GM21390 (cell line): Measurements from ENCODE around the gene FAM237A.

Experiments
- ATAC-seq: cut with Tn5 transposase; IDR thresholded peaks from one replicate; pipeline ENCODE4 v1.9.1; 2021; ENCODE audit not compliant: unreplicated experiment

Gene FAM237A

GRCh38 chr2:206642075-206643025 lies at the start of gene FAM237A:
FAM237A (plus strand) TSS chr2:206642487; CDS start chr2:206644237, 1,750 bp downstream.
- ATAC-seq = no peak

DNA sequence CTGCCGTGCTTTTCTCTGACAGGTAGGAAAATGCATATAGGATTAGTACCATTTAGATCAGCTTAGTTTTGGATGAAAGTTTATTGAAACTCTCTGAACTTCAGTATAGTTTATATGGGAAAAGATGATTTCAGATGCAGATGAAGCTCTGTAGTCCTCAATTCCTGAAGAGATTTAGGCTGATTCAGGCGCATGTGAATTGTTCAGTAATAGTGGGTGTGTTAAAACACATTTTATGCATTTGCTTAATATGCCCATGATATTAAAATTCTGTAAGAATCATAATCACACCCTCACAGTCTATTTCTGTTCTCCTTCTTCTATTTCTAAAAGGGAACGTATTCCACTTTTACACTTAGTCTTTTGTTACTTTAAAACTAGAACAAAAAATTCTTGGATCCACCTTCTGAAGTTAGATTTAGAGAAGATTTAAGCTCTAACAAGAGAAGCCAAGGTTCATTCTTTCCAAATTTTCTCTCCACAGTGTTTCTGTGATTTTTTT lies 44.5 kb upstream of the FAM237A start:
- ATAC-seq = no peak

DNA sequence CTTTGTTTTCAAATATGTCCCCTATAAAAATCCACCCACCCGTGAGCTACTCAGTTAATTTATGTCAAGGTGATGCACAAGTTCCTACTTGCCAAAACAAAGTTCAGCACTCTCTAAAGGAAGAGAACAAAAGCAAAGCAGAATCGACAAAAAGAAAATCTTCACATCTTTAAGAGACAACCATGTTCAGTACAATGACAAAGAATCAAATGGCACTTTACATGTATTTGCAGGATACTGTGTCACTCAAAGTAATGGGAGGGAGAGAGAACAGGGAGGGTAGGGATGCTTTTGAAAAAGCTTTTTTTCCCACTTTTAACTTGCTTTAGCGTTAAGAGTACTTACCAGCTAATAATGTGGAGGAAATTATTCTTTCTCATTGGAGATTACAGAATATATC lies 39.0 kb upstream of the FAM237A start:
- ATAC-seq = no peak

- no peak for ATAC-seq
Observed at GRCh38 chr2:206610451-206610850, 31.8 kb upstream of the FAM237A start.

- no peak for ATAC-seq
Observed at GRCh38 chr2:206611191-206611590, 31.1 kb upstream of the FAM237A start.

DNA sequence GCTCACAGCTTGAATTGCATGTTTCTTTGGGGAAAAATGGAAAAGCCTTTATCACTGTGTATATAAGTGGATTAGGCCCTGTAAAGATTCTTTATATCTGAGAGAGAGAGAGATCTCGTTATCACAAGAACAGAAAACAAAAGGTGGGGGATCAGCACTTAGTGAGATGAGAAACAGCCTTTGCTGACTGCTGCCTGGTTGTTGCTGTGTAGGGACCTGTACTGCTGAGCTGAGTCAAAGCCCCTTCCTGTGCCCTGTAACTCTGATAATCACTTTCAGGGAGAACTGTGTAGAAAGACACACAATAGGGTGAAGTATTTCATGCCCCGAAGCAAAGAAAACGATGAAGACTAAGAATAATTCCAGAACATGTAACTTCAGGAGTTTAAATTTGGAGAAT lies 30.6 kb upstream of the FAM237A start:
- no peak for ATAC-seq

DNA sequence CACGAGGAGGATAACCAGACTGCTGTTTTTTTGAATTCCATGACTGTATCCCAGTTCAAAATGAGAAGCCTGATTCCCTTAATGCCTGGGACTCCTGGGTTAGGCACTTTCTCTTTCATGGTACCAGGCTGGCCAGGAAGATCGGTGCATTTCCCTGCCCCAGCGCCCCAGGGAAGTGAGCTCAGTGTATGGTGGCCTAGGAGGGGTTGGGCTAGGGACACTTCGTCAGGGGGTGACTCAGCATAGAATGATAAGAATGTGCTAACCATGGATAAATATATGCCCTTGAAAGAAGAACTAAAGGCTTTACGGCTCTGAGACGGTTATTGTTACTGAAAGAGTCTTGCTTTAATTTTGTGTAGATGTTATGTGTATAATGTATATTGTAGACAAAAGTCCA lies 27.5 kb upstream of the FAM237A start:
- no peak for ATAC-seq

GRCh38 chr2:206615417-206616089 lies 26.7 kb upstream of the FAM237A start:
- ATAC-seq = no peak

DNA sequence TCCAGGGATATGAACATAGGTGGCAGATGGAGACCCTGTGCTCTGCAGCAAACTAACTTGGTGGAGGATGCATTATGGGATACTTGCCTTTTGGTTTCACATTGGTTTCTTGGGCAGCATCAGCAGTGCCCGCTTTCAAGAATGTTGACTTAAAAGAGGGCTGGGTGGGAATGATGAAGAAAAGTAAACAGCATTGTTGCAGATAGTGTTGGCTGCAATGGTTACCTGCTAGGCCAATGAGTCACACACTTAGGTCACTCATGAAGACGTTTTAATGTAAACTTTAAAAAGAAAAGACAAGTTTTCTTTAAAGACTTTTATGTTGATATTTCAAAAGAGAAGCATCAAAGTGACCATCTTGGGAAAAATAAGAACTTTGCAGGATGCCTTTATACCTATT lies 26.1 kb upstream of the FAM237A start:
- no peak for ATAC-seq

GRCh38 chr2:206619011-206619410 lies 23.3 kb upstream of the FAM237A start:
- no peak for ATAC-seq

DNA sequence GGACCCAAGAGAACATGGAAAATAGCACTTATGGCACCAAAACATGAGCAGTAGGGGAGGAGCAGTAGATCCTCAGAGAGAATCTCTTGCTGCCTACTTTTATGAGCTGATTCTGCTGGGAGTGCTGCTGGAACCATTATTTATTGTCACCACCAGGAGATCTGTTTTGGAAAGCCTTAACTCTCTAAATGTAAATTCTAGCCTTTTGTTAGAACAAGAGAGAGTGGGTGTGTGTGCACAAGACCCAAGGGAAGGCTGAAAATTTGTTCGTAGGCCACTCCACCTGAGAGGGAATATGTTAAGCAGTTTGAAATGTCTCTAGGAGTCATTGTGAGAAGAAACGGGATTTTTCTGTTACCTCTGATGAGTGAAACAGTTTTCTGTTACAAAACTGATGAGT lies 16.2 kb upstream of the FAM237A start:
- ATAC-seq = no peak

GRCh38 chr2:206627632-206628031 lies 14.7 kb upstream of the FAM237A start:
- ATAC-seq = no peak

GRCh38 chr2:206631340-206631739 lies 10.9 kb upstream of the FAM237A start:
- no peak for ATAC-seq

GRCh38 chr2:206635015-206635414 lies 7.3 kb upstream of the FAM237A start:
- no peak for ATAC-seq

DNA sequence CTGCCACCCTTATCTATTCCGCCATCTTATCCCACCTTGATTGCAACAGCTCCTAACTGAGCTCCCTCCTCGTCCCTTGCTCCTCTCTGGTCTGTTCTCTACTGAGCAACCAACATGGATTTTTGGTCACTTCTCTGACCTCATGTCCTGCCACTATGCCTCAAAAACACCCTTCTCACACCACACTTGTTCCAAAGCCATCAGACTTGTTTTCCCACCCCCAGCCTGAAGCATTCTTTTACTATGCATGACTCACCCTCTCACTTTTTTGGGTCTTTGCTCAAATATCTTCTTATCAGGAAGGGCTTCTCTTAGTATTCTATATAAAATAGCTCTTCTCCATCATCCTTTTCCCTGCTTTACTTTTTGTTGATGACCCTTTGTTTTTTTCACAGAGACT lies 2.7 kb upstream of the FAM237A start:
- no peak for ATAC-seq

DNA sequence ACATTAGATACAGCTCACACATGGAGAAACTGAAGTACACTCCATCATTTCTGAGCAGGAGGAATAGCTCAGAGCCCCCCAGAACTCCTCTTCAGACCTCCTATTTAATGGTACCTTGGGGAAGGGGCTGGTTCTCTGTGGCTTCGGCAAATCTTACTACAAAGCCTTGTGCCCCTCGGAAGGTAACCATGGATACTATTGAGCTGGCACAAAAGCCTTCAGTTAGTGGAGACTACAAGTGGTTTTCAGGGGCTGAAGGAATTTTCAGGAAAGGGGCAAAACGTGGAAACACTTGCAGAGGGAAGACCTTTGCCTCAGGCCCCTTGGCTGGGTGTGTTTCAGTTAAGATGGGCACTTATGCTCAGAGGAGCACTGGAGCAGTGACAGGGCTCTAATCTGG lies 1.1 kb upstream of the FAM237A start:
- ATAC-seq = no peak

- no peak for ATAC-seq
Observed at GRCh38 chr2:206647985-206648384, 5.7 kb downstream of the FAM237A start.

GRCh38 chr2:206657087-206657486 lies 14.8 kb downstream of the FAM237A start:
- ATAC-seq = no peak

DNA sequence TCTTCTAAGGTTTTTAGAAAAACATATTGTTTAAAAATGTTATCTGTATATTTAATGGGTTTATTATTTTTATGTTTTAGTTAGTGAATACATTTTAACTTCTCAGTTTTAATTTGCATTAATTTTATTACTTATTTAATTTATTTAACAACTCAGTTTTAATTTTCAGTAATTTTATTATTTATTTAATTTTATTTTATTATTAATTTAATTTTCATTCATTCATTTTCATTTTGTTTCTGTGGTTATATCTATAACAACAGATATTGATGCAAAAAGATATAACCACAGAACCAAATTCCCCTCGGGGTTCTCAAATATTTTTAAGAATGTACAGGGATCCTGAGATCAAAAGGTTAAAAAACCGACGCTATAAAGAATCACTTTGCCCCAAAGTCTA lies 23.0 kb downstream of the FAM237A start:
- no peak for ATAC-seq

- no peak for ATAC-seq
Observed at GRCh38 chr2:206670531-206671319, 28.4 kb downstream of the FAM237A start.

DNA sequence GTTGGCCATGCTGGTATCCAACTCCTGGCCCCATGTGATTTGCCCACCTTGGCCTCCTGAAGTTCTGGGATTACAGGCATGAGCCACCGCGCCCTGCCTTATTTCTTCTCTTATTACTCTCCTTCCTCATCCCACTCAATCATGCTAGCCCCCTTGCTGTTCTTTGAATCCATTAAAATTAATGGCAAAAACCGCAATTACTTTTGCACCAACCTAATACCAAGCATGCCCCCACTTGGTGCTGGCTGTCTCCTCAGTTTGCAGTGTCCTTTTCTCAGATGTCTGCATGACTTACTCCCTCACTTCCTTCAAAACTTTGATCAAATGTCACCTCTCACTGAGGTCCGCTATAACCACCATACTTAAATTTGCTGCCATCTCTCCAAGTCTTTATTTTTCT lies 41.3 kb downstream of the FAM237A start:
- ATAC-seq = no peak
